HEK293 (cell line): ENCODE measurements around the gene LMBRD2.

ENCODE experiments used
- CTCF ChIA-PET: fragments of 350-600 bp; formaldehyde crosslinking; extraction: SDS; loops from one replicate; lab custom pipeline; 2021; ENCODE audit warnings: antibody characterized with exemption; lab: Yijun Ruan, JAX
- POLR2A ChIA-PET: fragments of 300-600 bp; formaldehyde crosslinking; extraction: SDS; loops from one replicate; lab custom pipeline; 2020; ENCODE audit warnings: antibody characterized with exemption, inconsistent platforms; lab: Yijun Ruan, JAX
- H3K27ac ChIP-seq: fragments of 200-500 bp; sonication (Bioruptor generic); 2 replicates; pipeline ENCODE4 v1.5.1; 2014; ENCODE audit warnings: low read depth, low read length, control low read depth, inconsistent platforms; ENCODE audit errors: extremely low read depth
- H3K36me3 ChIP-seq, 2 experiments: fragments of 200-500 bp in 1 of 2; sonication (Bioruptor generic) in 1 of 2; 1 replicate in 1 of 2; 2 replicates in 1 of 2; pipeline ENCODE4 v1.5.1; 2014 to 2017; ENCODE audit warnings: inconsistent platforms in 2 of 2, low read length in 2 of 2; ENCODE audit not compliant: control insufficient read depth in 2 of 2, insufficient read depth in 1 of 2
- H3K4me1 ChIP-seq: fragments of 200-500 bp; sonication (Bioruptor generic); 2 replicates; pipeline ENCODE4 v1.5.1; 2014; ENCODE audit warnings: mild to moderate bottlenecking, low read length, inconsistent platforms; ENCODE audit not compliant: control insufficient read depth, insufficient read depth
- H3K4me3 ChIP-seq: 2 replicates; pipeline ENCODE4 v1.5.1; 2011; ENCODE audit warnings: low read depth, mild to moderate bottlenecking, control low read depth, low read length, moderate library complexity
- H3K9me3 ChIP-seq: fragments of 200-500 bp; sonication (Bioruptor generic); 2 replicates; pipeline ENCODE4 v1.5.1; 2014; ENCODE audit warnings: low read depth, low read length, inconsistent platforms; ENCODE audit not compliant: control insufficient read depth, insufficient read depth
- AEBP2 ChIP-seq: fragments of 450-650 bp; formaldehyde crosslinking; IDR thresholded peaks from 2 replicates; pipeline ENCODE4 v1.5.1; 2016; ENCODE audit warnings: missing biosample characterization, missing genetic modification characterization, borderline replicate concordance
- INSM2 ChIP-seq: fragments of 450-650 bp; formaldehyde crosslinking; IDR thresholded peaks from 2 replicates; pipeline ENCODE4 v1.5.1; 2016; ENCODE audit warnings: missing biosample characterization, missing genetic modification characterization
- KLF9 ChIP-seq: fragments of 450-650 bp; formaldehyde crosslinking; IDR thresholded peaks from 2 replicates; pipeline ENCODE4 v1.5.1; 2016; ENCODE audit warnings: missing biosample characterization, missing genetic modification characterization, low read depth
- SCRT2 ChIP-seq: fragments of 450-650 bp; formaldehyde crosslinking; IDR thresholded peaks from 2 replicates; pipeline ENCODE4 v1.5.1; 2016; ENCODE audit warnings: missing biosample characterization, missing genetic modification characterization
- SP3 ChIP-seq: fragments of 450-650 bp; formaldehyde crosslinking; IDR thresholded peaks from 2 replicates; pipeline ENCODE4 v1.5.1; 2016; ENCODE audit warnings: missing biosample characterization, missing genetic modification characterization
- YY1 ChIP-seq: fragments of 450-650 bp; formaldehyde crosslinking; IDR thresholded peaks from 2 replicates; pipeline ENCODE4 v1.5.1; 2018; ENCODE audit warnings: missing biosample characterization, missing genetic modification characterization
- ZBTB11 ChIP-seq: fragments of 450-650 bp; formaldehyde crosslinking; conservative IDR thresholded peaks from 2 replicates; pipeline ENCODE4 v1.5.1; 2016; ENCODE audit warnings: low read depth, missing biosample characterization, missing genetic modification characterization
- ZFP41 ChIP-seq: fragments of 450-650 bp; formaldehyde crosslinking; IDR thresholded peaks from 2 replicates; pipeline ENCODE4 v1.5.1; 2016; ENCODE audit warnings: missing biosample characterization, missing genetic modification characterization, borderline replicate concordance
- ZNF202 ChIP-seq: fragments of 450-650 bp; formaldehyde crosslinking; IDR thresholded peaks from 2 replicates; pipeline ENCODE4 v1.5.1; 2016; ENCODE audit warnings: missing biosample characterization, missing genetic modification characterization, borderline replicate concordance
- ZNF223 ChIP-seq: fragments of 450-650 bp; formaldehyde crosslinking; IDR thresholded peaks from 2 replicates; pipeline ENCODE4 v1.5.1; 2016; ENCODE audit warnings: missing biosample characterization, missing genetic modification characterization
- ZNF248 ChIP-seq: fragments of 450-650 bp; formaldehyde crosslinking; IDR thresholded peaks from 2 replicates; pipeline ENCODE4 v1.5.1; 2017; ENCODE audit warnings: missing biosample characterization, missing genetic modification characterization
- ZNF341 ChIP-seq: fragments of 450-650 bp; formaldehyde crosslinking; IDR thresholded peaks from 2 replicates; pipeline ENCODE4; 2016; ENCODE audit warnings: low read depth, missing biosample characterization, missing genetic modification characterization
- ZNF350 ChIP-seq: fragments of 450-650 bp; formaldehyde crosslinking; IDR thresholded peaks from 2 replicates; pipeline ENCODE4 v1.5.0; 2017; ENCODE audit warnings: missing biosample characterization, mild to moderate bottlenecking, missing genetic modification characterization
- ZNF394 ChIP-seq: fragments of 450-650 bp; formaldehyde crosslinking; IDR thresholded peaks from 2 replicates; pipeline ENCODE4 v1.5.1; 2016; ENCODE audit warnings: missing biosample characterization, missing genetic modification characterization, mild to moderate bottlenecking, moderate library complexity, borderline replicate concordance
- ZNF404 ChIP-seq: fragments of 450-650 bp; formaldehyde crosslinking; IDR thresholded peaks from 2 replicates; pipeline ENCODE4 v1.5.1; 2017; ENCODE audit warnings: missing biosample characterization, missing genetic modification characterization
- ZNF501 ChIP-seq: fragments of 450-650 bp; formaldehyde crosslinking; IDR thresholded peaks from 2 replicates; pipeline ENCODE4 v1.5.1; 2016; ENCODE audit warnings: missing biosample characterization, missing genetic modification characterization
- ZNF548 ChIP-seq: fragments of 450-650 bp; formaldehyde crosslinking; IDR thresholded peaks from 2 replicates; pipeline ENCODE4 v1.5.1; 2016; ENCODE audit warnings: missing biosample characterization, missing genetic modification characterization
- ZNF571 ChIP-seq: fragments of 450-650 bp; formaldehyde crosslinking; IDR thresholded peaks from 2 replicates; pipeline ENCODE4 v1.5.0; 2017; ENCODE audit warnings: missing biosample characterization, missing genetic modification characterization
- ZNF658 ChIP-seq: fragments of 450-650 bp; formaldehyde crosslinking; IDR thresholded peaks from 2 replicates; pipeline ENCODE4; 2016; ENCODE audit warnings: missing biosample characterization, missing genetic modification characterization
- ZNF747 ChIP-seq: fragments of 450-650 bp; formaldehyde crosslinking; IDR thresholded peaks from 2 replicates; pipeline ENCODE4 v1.5.1; 2016; ENCODE audit warnings: missing biosample characterization, missing genetic modification characterization
- ZNF76 ChIP-seq: fragments of 450-650 bp; formaldehyde crosslinking; IDR thresholded peaks from 2 replicates; pipeline ENCODE4; 2016; ENCODE audit warnings: low read depth, missing biosample characterization, missing genetic modification characterization, borderline replicate concordance
- ZNF792 ChIP-seq: fragments of 450-650 bp; formaldehyde crosslinking; IDR thresholded peaks from 2 replicates; pipeline ENCODE4 v1.5.1; 2016; ENCODE audit warnings: missing biosample characterization, missing genetic modification characterization
- ZXDB ChIP-seq: fragments of 450-650 bp; formaldehyde crosslinking; IDR thresholded peaks from 2 replicates; pipeline ENCODE4 v1.5.1; 2016; ENCODE audit warnings: missing biosample characterization, missing genetic modification characterization

The LMBRD2 gene

GRCh38 chr5:36180556-36181350 is 29.1 kb upstream of the LMBRD2 start:
- Histone ChIP-seq H3K27ac (no peak overlapping the region), H3K4me3 (no peak overlapping the region), H3K4me1 (no peaks in the 10 kb centered on the region), H3K36me3 (peaks cover 68 to 73% of the 10 kb centered on the region in 2 experiments), H3K9me3 (no peaks in the 10 kb centered on the region)
- ChIA-PET CTCF (interaction anchor here (0.8 kb wide), 1 partner anchor 61 kb away, joined by 3 read pairs; the partner anchor contains the start of gene NADK2), POLR2A (interaction anchor here (0.6 to 0.8 kb wide), 2 partner anchors 19 to 56 kb away, joined by 3 to 5 read pairs; no protein-coding TSS in a partner anchor)
- 0 out of 2 replicates have a peak, but pooled peaks have one; percentile 10 for TF ChIP-seq ZNF341 (tag by site-specific recombination)
- TF ChIP-seq ZNF404: no peak

GRCh38 chr5:36179950-36180349 is 28.3 kb upstream of the LMBRD2 start:
- H3K9me3 ChIP-seq: no peaks in the 10 kb centered on the region
- CTCF ChIA-PET: interaction anchor here (0.8 kb wide), 1 partner anchor 62 kb away, joined by 3 read pairs; the partner anchor contains the start of gene NADK2
- no peak for TF ChIP-seq ZNF394 (tag by site-specific recombination)
- no peak for TF ChIP-seq ZNF350 (tag by site-specific recombination)
- no peak for TF ChIP-seq YY1 (tag by site-specific recombination)
- no peak for TF ChIP-seq INSM2
- TF ChIP-seq ZNF501 (tag by site-specific recombination): no peak
- no peak for TF ChIP-seq ZNF223 (tag by site-specific recombination)
- TF ChIP-seq, all 188 proteins: peak for 0
- POLR2A ChIA-PET: interaction anchor here (0.8 kb wide), 1 partner anchor 57 kb away, joined by 5 read pairs; no protein-coding TSS in a partner anchor
- peaks cover 74 to 81% of the 10 kb centered on the region in 2 experiments for H3K36me3 ChIP-seq
- H3K4me1 ChIP-seq: no peaks in the 10 kb centered on the region
- H3K4me3 ChIP-seq: no peak overlapping the region
- no peak overlapping the region for H3K27ac ChIP-seq

- peaks cover 81 to 86% of the 10 kb centered on the region in 2 experiments for H3K36me3 ChIP-seq
- POLR2A ChIA-PET: no interaction called here
- TF ChIP-seq ZNF792 (no peak), KLF9 (tag by site-specific recombination) (no peak), ZBTB11 (tag by site-specific recombination) (no peak), ZNF571 (tag by site-specific recombination) (no peak), AEBP2 (tag by site-specific recombination) (no peak), ZNF548 (tag by site-specific recombination) (no peak), ZXDB (no peak), ZNF747 (tag by site-specific recombination) (no peak), SCRT2 (no peak), SP3 (no peak), ZNF76 (no peak), ZNF248 (tag by site-specific recombination) (no peak), ZNF202 (no peak), ZNF658 (tag by site-specific recombination) (no peak), ZFP41 (tag by site-specific recombination) (no peak)
These were observed 26.8 kb upstream of the LMBRD2 start for GRCh38 chr5:36178524-36178890.

More at GRCh38 chr5:36178524-36178890, 26.8 kb upstream of the LMBRD2 start:
- CTCF ChIA-PET: interaction anchor here (0.7 to 3.1 kb wide), 29 partner anchors 12 to 517 kb away, joined by 3 to 38 read pairs (median 6); partner anchors contain the start of genes LMBRD2, NADK2 and RANBP3L
- no peaks in the 10 kb centered on the region for H3K4me1 ChIP-seq
- no peaks in the 10 kb centered on the region for H3K9me3 ChIP-seq
- H3K4me3 ChIP-seq: no peak overlapping the region
- H3K27ac ChIP-seq: no peak overlapping the region
